DMS79 treated with DMSO at 0.1 percent for 48 hours (cell line): ENCODE data around the gene KRCC1.

Source experiments
- DNase-seq: peaks from one replicate; lab custom pipeline; 2025; lab: John Stamatoyannopoulos, UW

Gene KRCC1

DNA sequence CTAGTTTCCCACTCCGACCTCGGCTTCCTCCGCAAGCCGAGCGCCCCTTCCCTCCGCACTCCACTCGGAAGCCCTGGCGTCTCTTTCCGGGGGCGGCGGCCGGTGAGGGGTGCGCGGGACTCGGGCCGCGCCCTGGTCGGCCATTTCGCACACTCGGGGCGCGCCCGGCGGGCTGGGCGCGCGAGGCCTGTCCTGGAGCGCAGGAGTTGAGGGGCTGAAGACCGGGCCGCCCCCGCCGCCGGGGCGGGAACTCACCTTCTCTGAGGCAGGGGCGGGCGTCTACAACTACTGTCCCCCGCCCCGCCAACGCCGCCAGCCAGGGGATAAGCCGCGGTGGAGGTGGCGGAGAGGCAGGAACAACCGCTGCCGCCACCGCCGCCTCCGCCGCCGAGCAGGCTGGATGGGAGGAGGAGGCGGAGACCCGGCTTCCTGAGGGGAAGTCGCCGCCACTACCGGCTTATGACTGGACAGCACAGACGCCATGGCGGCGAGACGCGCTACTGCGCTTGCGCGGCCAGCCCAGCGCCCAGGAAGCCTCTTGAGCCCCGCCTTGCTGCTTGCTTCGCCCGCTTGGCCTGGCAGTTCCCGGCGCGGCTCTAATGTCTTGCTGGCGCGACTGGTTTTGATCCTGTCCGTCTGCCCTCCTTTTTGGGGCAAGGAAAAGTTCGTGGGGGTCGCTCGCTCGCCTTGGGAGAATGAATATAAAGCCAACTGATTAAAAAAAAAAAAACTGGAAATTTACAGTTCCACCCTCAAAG, at the start of gene KRCC1:
Gene KRCC1 (minus strand): TSS at position 413 of the 758 bp plus-strand sequence. CDS start 27,220 bp downstream, outside the sequence.
- peak; percentile 85 for DNase-seq

GRCh38 chr2:88100489-88100858, 44.9 kb upstream of the KRCC1 start:
- no peak for DNase-seq

GRCh38 chr2:88099798-88100488, 44.4 kb upstream of the KRCC1 start:
- no peak for DNase-seq

DNA sequence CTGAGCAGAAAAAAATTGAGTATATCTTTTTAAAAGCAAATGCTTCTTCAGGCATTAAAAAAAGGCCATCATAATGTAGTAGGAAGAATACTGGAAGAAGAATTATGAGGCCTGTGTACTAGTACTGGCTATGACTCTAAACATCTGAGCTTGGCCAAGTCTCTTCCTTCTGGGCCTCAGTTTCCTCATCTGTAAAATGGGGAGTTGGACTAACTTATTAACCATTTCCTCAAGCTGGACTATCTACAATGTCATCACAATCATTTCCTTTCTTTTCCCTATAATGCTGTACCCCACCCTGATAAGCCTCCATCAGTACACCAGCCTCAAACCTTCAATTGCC, 42.9 kb upstream of the KRCC1 start:
- DNase-seq: no peak

- no peak for DNase-seq
These were observed 42.4 kb upstream of the KRCC1 start for GRCh38 chr2:88097891-88098557.

- DNase-seq: no peak
These were observed 41.6 kb upstream of the KRCC1 start for GRCh38 chr2:88097192-88097591.

DNA sequence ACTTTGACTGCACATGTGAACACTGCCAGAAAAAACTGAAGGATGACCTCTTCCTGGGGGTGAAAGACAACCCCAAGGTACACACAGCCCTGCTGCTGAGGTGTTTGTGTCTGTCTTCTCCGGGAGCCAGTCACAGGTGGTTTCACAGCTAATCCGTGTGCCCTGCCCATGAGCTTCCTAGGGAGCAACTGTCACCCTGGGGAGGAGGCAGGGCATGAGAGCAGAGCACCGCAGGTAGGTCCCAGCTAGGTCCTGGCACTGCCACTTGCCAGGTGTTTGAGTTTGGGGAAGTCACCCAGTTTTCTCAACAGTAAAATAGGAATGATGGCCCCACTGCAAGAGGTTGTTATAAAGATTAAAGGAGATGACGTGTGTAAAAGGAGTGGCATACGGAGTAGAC, 41.1 kb upstream of the KRCC1 start:
- no peak for DNase-seq

DNA sequence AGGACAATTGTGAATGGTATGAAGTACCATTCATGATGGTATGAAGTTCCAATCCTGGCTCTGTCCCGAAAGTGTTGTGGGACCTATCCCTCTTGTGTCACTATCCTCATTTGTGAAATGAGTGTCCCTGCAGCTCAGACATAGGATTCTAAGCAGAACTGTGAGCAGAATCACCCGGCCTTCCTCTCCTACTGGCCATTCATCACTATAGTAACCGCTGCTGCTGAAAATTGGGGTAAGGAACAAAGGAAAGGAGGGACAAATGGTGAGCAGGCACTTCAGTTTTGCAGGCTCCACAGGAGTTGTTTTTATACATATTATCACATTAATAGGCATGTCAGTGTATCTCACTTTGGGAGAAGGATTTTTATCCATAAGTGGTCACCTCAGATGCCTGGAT, 39.4 kb upstream of the KRCC1 start:
- DNase-seq: no peak

DNA sequence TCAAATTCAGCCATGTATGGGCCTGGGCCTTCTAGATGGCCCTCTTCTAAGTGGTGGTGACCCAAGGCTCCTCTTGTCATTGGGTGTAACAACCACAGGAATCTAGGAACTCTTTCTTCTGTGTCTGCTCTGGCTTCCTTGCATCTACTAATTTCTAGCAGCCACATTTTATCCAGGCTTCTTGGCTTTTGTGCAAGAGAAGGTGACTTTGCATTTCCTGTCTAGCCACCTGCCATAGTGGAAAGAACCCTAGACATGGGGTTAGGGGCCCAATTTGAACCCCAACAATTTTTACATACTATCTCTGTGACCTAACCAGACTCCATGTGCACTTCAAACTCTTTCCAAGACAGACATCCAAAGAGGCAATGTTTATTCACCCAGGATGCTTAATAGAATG, 37.2 kb upstream of the KRCC1 start:
- no peak for DNase-seq

DNA sequence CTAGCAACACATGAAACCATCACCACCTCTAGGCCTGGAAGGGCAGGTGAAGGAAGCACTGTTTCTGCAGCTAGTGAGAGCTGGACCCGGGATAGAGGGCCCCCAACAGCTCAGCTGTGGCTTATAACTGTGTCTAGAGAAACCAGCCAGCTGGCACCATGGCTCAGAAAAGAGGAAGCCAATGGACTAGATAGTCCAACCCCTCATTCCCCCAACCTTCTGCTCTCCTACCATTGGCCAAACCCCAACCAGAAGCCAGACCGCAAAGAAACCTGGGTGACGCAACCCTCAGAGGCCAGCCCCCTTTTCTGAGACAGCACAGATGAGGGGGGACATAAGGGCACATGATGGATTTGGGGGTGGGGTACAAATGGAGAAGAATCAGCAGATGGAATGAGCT, 36.4 kb upstream of the KRCC1 start:
- no peak for DNase-seq

GRCh38 chr2:88090446-88091283, 35.1 kb upstream of the KRCC1 start:
- no peak for DNase-seq

DNA sequence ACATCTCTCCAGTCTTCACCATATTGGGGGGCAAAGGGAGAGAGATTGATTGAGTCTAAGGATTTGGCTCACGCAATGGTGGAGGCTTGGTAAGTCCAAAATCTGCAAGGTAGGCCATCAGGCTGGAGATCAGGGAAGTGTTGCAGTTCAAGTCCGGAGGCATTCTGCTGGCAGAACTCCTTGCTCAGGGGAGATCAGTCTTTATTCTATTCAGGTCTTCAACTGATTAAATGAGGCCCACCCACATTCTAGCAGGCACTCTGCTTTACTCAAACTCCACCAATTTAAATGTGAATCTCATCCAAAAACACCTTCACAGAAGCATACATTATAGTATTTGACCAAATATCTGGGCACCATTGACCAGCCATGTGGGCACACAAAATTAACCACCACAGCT, 33.4 kb upstream of the KRCC1 start:
- DNase-seq: no peak

GRCh38 chr2:88087763-88088162, 32.2 kb upstream of the KRCC1 start:
- DNase-seq: no peak

DNA sequence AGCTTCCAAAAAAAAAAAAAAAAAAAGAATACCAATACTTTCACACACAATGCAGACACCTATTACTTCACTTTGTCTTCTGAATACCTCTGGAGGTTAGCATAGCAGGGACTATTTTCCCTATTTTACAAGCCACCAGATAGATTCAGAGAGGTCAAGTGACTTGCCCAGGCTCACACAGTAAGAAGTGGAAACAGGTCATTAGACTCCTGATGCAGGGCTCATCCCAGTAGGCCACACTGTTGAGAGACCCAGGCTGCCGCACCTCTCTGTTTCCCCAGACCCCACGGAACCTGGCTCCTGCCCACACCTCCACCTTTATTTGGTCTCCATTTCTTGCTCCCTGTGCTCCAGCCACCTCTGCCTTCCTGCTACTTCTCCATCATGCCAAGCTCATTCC, 31.5 kb upstream of the KRCC1 start:
- DNase-seq: no peak

- DNase-seq: no peak
These were observed 30.8 kb upstream of the KRCC1 start for GRCh38 chr2:88086401-88086800.

GRCh38 chr2:88085602-88086001, 30.0 kb upstream of the KRCC1 start:
- DNase-seq: no peak

DNA sequence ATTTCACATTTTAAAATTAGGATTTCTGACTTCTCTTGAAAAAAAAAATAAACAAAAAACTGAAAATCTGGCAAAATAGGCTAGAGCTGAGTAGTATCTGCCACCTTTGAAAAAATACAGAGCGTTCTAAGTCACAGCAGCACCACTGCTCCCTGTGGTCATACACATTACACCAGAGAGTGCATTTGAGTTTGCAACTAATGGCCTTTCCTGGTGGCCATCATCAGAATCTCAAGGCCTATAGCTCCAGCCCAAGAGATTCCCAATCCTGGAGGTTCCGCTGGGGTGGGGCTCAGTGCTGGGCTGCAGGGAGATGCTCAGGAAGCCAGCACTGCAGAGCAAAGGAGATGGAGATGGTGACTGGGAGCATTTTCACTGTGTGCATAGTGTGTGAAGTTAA, 29.5 kb upstream of the KRCC1 start:
- no peak for DNase-seq

DNA sequence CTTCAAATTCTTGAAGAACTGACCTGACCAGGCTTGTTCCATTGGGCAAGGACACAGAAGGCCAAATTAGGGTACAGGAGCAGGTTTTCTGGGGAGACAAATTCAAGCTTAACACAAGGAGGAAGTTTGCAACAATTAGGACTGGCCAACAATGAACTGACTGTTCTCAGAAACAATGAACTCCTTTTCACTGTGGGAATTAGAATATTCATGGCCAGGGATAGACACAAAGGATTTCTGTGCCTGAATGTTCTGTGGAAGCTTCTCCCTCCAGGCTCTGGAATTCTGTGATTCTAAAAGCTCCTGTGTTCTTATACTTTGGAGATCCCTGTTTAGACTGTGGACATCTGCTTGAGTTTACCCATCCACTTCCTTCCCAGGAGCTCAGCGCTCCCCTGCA, 27.2 kb upstream of the KRCC1 start:
- no peak for DNase-seq

- no peak for DNase-seq
These were observed 26.5 kb upstream of the KRCC1 start for GRCh38 chr2:88081924-88082608.

DNA sequence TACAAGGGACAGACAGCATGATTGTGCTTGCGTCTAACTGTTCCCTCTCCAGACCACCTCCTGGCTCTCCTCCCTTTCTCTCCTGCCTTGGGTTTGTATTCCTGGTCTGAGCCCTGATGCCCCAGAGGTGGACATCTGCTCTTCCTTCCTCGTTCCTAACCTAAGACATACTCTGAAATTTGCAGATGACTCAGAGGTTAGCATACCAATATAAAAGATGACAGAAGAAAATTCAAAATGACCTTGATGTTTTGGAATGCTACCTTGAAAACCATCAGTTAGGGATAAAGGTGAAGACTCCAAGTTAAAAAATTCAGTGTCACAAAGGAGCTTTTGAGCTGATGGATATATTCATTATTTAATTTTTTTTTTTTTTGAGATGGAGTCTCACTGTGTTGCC, 25.0 kb upstream of the KRCC1 start:
- DNase-seq: no peak

DNA sequence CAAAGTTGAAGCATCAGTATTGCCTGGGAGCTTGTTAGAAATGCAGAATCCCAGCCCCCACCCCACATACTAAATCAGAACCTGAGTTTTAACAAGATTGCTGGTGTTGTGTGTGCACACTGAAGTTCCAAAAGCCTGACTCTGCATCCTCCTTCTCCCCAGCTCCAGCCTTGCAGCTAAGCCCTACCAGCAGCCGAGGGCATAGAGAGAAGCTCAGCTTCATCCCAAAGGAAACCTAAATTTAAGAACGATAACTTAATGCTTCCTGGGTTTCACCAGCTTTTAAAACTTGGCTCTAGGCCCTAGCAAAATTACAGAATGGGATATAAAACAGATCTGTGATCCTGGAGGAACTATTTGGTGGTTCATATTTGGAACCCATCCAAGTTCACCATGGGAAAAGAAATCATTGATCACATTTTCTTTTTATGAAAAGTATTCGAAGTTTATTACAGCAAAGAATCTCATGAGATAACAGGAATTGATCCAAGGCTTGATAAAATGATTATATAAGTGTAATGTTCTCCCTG, 23.1 kb upstream of the KRCC1 start:
- DNase-seq: no peak

DNA sequence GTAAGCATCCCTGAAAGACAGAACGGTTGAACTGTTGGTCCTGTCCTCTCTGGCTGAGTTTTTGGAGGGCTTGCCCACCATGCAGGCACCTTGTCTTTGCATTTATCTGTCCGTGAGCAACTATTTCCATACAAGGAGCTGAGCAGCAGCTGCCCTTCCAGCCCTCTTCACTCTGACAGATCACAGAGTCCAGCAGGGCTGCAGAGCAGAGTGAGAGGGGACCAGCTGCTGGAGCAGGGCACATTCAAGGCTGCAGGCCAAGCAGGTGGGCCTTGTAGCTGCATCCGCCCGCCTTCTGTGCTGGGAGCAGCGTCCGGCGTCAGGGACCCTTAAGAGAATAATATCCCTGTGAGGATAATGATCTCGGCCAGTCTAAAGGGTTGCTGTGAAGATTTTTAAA, 21.5 kb upstream of the KRCC1 start:
- no peak for DNase-seq
